ENCODE data around the gene BATF3. TPM values are rescaled to one million over a fixed set of nuclear protein-coding genes. Genes with fewer than 3 reads are reported as not detected.

The BATF3 gene
- total and polyA plus RNA-seq, 9 of the 15 experiments (the other 6 are each of a cell fraction or from before 2014, with no cell fraction given), result 0.40 to 3.8 (median 2.0) TPM

DNA sequence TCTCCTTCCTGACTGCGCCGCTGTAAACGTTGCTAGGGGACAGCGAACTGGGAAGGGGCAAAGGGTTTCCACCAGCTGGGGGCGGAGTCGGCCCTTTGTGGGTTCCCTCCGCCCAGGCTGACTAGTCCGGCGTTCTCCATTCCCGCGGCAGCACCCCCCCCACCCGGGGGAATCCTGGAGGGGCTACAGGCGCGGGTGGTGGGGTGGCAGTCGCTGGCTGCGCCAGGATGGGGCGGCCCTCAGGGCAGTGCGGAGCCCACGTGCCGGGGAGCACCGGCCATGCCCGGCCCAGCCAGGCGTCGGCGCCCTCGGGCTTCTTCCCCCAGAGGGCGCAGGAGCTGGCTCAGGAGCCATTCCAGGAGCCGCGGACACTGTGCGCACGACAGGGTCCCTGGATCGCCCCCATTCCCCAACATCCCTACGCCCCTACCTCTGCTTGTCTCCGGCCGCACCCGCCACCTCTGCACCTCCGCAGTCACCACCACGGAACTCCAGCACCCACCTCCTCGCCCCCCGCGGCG is 476 bp downstream of the BATF3 start (continued):
- TF ChIP-seq, protein P1, sequence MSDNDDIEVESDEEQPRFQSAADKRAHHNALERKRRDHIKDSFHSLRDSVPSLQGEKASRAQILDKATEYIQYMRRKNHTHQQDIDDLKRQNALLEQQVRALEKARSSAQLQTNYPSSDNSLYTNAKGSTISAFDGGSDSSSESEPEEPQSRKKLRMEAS (CRISPR knock-in tag; IDR thresholded peaks at IDR 0.05), result peak; percentile 98
- no peak for TF ChIP-seq BRD9 (IDR thresholded peaks at IDR 0.05; ENCODE audit: low read depth, partially characterized antibody)
- no peak for TF ChIP-seq POLR2H (tag; IDR thresholded peaks at IDR 0.05; ENCODE audit: low read depth)
- TF ChIP-seq, protein P2, sequence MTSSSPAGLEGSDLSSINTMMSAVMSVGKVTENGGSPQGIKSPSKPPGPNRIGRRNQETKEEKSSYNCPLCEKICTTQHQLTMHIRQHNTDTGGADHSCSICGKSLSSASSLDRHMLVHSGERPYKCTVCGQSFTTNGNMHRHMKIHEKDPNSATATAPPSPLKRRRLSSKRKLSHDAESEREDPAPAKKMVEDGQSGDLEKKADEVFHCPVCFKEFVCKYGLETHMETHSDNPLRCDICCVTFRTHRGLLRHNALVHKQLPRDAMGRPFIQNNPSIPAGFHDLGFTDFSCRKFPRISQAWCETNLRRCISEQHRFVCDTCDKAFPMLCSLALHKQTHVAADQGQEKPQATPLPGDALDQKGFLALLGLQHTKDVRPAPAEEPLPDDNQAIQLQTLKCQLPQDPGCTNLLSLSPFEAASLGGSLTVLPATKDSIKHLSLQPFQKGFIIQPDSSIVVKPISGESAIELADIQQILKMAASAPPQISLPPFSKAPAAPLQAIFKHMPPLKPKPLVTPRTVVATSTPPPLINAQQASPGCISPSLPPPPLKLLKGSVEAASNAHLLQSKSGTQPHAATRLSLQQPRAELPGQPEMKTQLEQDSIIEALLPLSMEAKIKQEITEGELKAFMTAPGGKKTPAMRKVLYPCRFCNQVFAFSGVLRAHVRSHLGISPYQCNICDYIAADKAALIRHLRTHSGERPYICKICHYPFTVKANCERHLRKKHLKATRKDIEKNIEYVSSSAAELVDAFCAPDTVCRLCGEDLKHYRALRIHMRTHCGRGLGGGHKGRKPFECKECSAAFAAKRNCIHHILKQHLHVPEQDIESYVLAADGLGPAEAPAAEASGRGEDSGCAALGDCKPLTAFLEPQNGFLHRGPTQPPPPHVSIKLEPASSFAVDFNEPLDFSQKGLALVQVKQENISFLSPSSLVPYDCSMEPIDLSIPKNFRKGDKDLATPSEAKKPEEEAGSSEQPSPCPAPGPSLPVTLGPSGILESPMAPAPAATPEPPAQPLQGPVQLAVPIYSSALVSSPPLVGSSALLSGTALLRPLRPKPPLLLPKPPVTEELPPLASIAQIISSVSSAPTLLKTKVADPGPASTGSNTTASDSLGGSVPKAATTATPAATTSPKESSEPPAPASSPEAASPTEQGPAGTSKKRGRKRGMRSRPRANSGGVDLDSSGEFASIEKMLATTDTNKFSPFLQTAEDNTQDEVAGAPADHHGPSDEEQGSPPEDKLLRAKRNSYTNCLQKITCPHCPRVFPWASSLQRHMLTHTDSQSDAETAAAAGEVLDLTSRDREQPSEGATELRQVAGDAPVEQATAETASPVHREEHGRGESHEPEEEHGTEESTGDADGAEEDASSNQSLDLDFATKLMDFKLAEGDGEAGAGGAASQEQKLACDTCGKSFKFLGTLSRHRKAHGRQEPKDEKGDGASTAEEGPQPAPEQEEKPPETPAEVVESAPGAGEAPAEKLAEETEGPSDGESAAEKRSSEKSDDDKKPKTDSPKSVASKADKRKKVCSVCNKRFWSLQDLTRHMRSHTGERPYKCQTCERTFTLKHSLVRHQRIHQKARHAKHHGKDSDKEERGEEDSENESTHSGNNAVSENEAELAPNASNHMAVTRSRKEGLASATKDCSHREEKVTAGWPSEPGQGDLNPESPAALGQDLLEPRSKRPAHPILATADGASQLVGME (CRISPR knock-in tag; IDR thresholded peaks at IDR 0.05), result no peak
- no peak for TF ChIP-seq SREBF2 (CRISPR knock-in tag; IDR thresholded peaks at IDR 0.05)
- TF ChIP-seq ZNF239 (CRISPR knock-in tag; IDR thresholded peaks at IDR 0.05), result no peak
- TF ChIP-seq, protein P3, sequence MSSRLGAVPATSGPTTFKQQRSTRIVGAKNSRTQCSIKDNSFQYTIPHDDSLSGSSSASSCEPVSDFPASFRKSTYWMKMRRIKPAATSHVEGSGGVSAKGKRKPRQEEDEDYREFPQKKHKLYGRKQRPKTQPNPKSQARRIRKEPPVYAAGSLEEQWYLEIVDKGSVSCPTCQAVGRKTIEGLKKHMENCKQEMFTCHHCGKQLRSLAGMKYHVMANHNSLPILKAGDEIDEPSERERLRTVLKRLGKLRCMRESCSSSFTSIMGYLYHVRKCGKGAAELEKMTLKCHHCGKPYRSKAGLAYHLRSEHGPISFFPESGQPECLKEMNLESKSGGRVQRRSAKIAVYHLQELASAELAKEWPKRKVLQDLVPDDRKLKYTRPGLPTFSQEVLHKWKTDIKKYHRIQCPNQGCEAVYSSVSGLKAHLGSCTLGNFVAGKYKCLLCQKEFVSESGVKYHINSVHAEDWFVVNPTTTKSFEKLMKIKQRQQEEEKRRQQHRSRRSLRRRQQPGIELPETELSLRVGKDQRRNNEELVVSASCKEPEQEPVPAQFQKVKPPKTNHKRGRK (tag; IDR thresholded peaks at IDR 0.05), result no peak
- no peak for TF ChIP-seq ZNF445 (CRISPR knock-in tag; IDR thresholded peaks at IDR 0.05; ENCODE audit: low read depth)
- TF ChIP-seq, protein P4, sequence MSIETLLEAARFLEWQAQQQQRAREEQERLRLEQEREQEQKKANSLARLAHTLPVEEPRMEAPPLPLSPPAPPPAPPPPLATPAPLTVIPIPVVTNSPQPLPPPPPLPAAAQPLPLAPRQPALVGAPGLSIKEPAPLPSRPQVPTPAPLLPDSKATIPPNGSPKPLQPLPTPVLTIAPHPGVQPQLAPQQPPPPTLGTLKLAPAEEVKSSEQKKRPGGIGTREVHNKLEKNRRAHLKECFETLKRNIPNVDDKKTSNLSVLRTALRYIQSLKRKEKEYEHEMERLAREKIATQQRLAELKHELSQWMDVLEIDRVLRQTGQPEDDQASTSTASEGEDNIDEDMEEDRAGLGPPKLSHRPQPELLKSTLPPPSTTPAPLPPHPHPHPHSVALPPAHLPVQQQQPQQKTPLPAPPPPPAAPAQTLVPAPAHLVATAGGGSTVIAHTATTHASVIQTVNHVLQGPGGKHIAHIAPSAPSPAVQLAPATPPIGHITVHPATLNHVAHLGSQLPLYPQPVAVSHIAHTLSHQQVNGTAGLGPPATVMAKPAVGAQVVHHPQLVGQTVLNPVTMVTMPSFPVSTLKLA (conservative IDR thresholded peaks at IDR 0.05), result peak; percentile 89 to 94
- no peak for TF ChIP-seq ZFP1 (CRISPR knock-in tag; IDR thresholded peaks at IDR 0.05)
- TF ChIP-seq MIER1 (IDR thresholded peaks at IDR 0.05; ENCODE audit: low read depth), result no peak
- TF ChIP-seq, protein P5, sequence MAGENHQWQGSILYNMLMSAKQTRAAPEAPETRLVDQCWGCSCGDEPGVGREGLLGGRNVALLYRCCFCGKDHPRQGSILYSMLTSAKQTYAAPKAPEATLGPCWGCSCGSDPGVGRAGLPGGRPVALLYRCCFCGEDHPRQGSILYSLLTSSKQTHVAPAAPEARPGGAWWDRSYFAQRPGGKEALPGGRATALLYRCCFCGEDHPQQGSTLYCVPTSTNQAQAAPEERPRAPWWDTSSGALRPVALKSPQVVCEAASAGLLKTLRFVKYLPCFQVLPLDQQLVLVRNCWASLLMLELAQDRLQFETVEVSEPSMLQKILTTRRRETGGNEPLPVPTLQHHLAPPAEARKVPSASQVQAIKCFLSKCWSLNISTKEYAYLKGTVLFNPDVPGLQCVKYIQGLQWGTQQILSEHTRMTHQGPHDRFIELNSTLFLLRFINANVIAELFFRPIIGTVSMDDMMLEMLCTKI (IDR thresholded peaks at IDR 0.05; ENCODE audit: partially characterized antibody), result no peak
- no peak for TF ChIP-seq MED1 (CRISPR knock-in tag; IDR thresholded peaks at IDR 0.05; ENCODE audit: borderline replicate concordance)
- TF ChIP-seq PCBP2 (IDR thresholded peaks at IDR 0.05; ENCODE audit: low read depth, low read length, poor library complexity, severe bottlenecking), result peak; percentile 11
- TF ChIP-seq WHSC1 (IDR thresholded peaks at IDR 0.05; ENCODE audit: low read length), result no peak
- no peak for TF ChIP-seq CBFB (CRISPR knock-in tag; IDR thresholded peaks at IDR 0.05)
- TF ChIP-seq IRF2 (CRISPR knock-in tag; IDR thresholded peaks at IDR 0.05), result no peak
- TF ChIP-seq ZNF583 (CRISPR knock-in tag; IDR thresholded peaks at IDR 0.05), result no peak
- TF ChIP-seq ZBTB1 (CRISPR knock-in tag; IDR thresholded peaks at IDR 0.05; ENCODE audit: borderline replicate concordance, low read depth), result peak; percentile 80
